Keratinocyte (primary cell): Measurements from ENCODE around the gene RELL1.

Experiments used
- CTCF ChIP-seq, 3 experiments: IDR thresholded peaks in 1 of 3; conservative IDR thresholded peaks in 1 of 3; optimal IDR thresholded peaks in 1 of 3; 2 replicates in 2 of 3; 3 replicates in 1 of 3; pipeline versions ENCODE3 to v1.5.1; 2011; ENCODE audit warnings: low read length in 3 of 3, mild to moderate bottlenecking in 3 of 3, moderate library complexity in 2 of 3, control low read depth in 1 of 3, inconsistent platforms in 1 of 3; ENCODE audit not compliant: insufficient read depth in 2 of 3; ENCODE audit errors: extremely low read depth in 1 of 3
- EZH2 ChIP-seq: IDR thresholded peaks from one replicate; pipeline ENCODE4 v1.6.1; 2012; ENCODE audit warnings: inconsistent platforms, mild to moderate bottlenecking, low read length, moderate library complexity

- TF ChIP-seq CTCF (optimal IDR thresholded peaks at IDR 0.05 in 1 of 3, IDR thresholded peaks at IDR 0.05 in 1 of 3, conservative IDR thresholded peaks at IDR 0.05 in 1 of 3; ENCODE audit: extremely low read depth in 1 of 3, insufficient read depth in 2 of 3, low read length in 3 of 3) (no peak), EZH2 (no peak)
Measured at GRCh38 chr4:37674439-37674838, 11.7 kb downstream of the RELL1 start.
